ENCODE data around the gene HNRNPAB.

HNRNPAB gene

GRCh38 chr5:178212241-178213002 lies 8.1 kb downstream of the HNRNPAB start (continued):
- TF ChIP-seq ZNF169 (tag by site-specific recombination; IDR thresholded peaks at IDR 0.05) (no peak), ZNF16 (tag by site-specific recombination; IDR thresholded peaks at IDR 0.05; ENCODE audit: low read depth) (no peak), ZNF114 (tag by site-specific recombination; IDR thresholded peaks at IDR 0.05) (no peak)

DNA sequence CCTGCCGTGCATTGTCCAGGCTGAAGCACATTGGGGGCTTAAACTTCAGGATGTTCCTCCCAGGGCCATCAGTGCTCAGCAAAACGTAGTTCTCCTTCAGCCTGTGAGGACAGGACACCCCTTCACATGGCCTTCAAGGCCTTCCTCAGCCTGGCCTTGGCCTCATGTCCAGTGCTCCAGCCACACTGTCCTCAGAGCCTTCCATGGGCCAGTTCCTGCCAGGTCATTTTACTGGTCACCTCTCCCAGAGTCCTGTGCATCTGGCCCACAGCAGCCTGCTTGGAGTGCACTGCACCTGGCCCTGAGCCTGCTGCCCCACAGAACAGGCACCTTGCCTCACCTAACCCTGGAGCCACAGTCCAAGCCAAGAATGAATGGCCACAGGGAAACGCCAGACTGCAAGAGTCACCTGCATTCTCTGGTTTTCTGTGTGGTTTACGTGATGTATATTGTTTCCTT lies 8.7 kb downstream of the HNRNPAB start:
- Histone ChIP-seq H3K9me3 (ENCODE audit: control insufficient read depth, insufficient read depth, low read depth, low read length) (no peaks in the 10 kb centered on the region), H3K4me3 (ENCODE audit: low read depth, low read length) (no peak overlapping the region), H3K36me3 (ENCODE audit: control insufficient read depth in 2 of 2, insufficient read depth in 1 of 2, low read length in 2 of 2) (peaks cover 18 to 88% of the 10 kb centered on the region in 2 experiments), H3K4me1 (ENCODE audit: control insufficient read depth, insufficient read depth, low read length) (peaks cover 2% of the 10 kb centered on the region; the same call in 1 of the 2 replicates), H3K27ac (ENCODE audit: extremely low read depth, low read depth, low read length) (peak overlapping the region; percentile 6; the same call in 1 of the 2 replicates)
- ChIA-PET POLR2A (interaction anchor here (2.3 to 5.3 kb wide), 2 partner anchors 9 to 19 kb away, joined by 9 to 45 read pairs; partner anchors contain the start of genes HNRNPAB and PHYKPL), CTCF (interaction anchor here (0.7 kb wide), 1 partner anchor 71 kb away, joined by 3 read pairs; no protein-coding TSS in a partner anchor)
- TF ChIP-seq ZNF433 (tag by site-specific recombination; IDR thresholded peaks at IDR 0.05; ENCODE audit: low read depth) (no peak), SP2 (tag by site-specific recombination; IDR thresholded peaks at IDR 0.05) (no peak), ZNF791 (tag by site-specific recombination; IDR thresholded peaks at IDR 0.05) (no peak), ZNF146 (tag by site-specific recombination; IDR thresholded peaks at IDR 0.05) (no peak), GLI4 (tag by site-specific recombination; IDR thresholded peaks at IDR 0.05) (peak; percentile 77; the same call in 1 of the 2 replicates)
- TF ChIP-seq, protein P1, sequence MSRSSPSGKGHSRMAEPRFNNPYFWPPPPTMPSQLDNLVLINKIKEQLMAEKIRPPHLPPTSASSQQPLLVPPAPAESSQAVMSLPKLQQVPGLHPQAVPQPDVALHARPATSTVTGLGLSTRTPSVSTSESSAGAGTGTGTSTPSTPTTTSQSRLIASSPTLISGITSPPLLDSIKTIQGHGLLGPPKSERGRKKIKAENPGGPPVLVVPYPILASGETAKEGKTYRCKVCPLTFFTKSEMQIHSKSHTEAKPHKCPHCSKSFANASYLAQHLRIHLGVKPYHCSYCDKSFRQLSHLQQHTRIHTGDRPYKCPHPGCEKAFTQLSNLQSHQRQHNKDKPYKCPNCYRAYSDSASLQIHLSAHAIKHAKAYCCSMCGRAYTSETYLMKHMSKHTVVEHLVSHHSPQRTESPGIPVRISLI (tag by site-specific recombination; IDR thresholded peaks at IDR 0.05): no peak
- TF ChIP-seq, protein P2, sequence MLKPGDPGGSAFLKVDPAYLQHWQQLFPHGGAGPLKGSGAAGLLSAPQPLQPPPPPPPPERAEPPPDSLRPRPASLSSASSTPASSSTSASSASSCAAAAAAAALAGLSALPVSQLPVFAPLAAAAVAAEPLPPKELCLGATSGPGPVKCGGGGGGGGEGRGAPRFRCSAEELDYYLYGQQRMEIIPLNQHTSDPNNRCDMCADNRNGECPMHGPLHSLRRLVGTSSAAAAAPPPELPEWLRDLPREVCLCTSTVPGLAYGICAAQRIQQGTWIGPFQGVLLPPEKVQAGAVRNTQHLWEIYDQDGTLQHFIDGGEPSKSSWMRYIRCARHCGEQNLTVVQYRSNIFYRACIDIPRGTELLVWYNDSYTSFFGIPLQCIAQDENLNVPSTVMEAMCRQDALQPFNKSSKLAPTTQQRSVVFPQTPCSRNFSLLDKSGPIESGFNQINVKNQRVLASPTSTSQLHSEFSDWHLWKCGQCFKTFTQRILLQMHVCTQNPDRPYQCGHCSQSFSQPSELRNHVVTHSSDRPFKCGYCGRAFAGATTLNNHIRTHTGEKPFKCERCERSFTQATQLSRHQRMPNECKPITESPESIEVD (tag by site-specific recombination; IDR thresholded peaks at IDR 0.05): no peak

- TF ChIP-seq ZBTB20 (tag by site-specific recombination; IDR thresholded peaks at IDR 0.05): no peak
- no peak for TF ChIP-seq ZNF791 (tag by site-specific recombination; IDR thresholded peaks at IDR 0.05)
- TF ChIP-seq TCF7L2 (IDR thresholded peaks at IDR 0.05; ENCODE audit: borderline replicate concordance, low read depth, low read length): no peak
- peak; percentile 46; the same call in 1 of the 2 replicates for TF ChIP-seq IKZF3 (tag by site-specific recombination; IDR thresholded peaks at IDR 0.05)
- TF ChIP-seq ZNF76 (tag by site-specific recombination; IDR thresholded peaks at IDR 0.05; ENCODE audit: borderline replicate concordance, low read depth): no peak
- TF ChIP-seq ZNF426 (tag by site-specific recombination; IDR thresholded peaks at IDR 0.05): no peak
- TF ChIP-seq ZNF433 (tag by site-specific recombination; IDR thresholded peaks at IDR 0.05; ENCODE audit: low read depth): no peak
- ChIA-PET POLR2A (interaction anchor here (0.5 to 5.3 kb wide), 5 partner anchors 8 to 259 kb away, joined by 3 to 45 read pairs (median 4); partner anchors contain the start of genes HNRNPAB and PHYKPL), CTCF (interaction anchor here (0.7 kb wide), 1 partner anchor 70 kb away, joined by 3 read pairs; no protein-coding TSS in a partner anchor)
- H3K4me3 ChIP-seq (ENCODE audit: low read depth, low read length): no peak overlapping the region
- no peak overlapping the region for H3K27ac ChIP-seq (ENCODE audit: extremely low read depth, low read depth, low read length)
- no peaks in the 10 kb centered on the region for H3K4me1 ChIP-seq (ENCODE audit: control insufficient read depth, insufficient read depth, low read length)
- H3K9me3 ChIP-seq (ENCODE audit: control insufficient read depth, insufficient read depth, low read depth, low read length): no peaks in the 10 kb centered on the region
- peaks cover 20 to 88% of the 10 kb centered on the region in 2 experiments for H3K36me3 ChIP-seq (ENCODE audit: control insufficient read depth in 2 of 2, insufficient read depth in 1 of 2, low read length in 2 of 2)
These were observed 9.4 kb downstream of the HNRNPAB start for GRCh38 chr5:178213748-178214151.

All from HEK293 (cell line).